LNCaP clone FGC (cell line): ENCODE measurements around the gene CEP250.
"Not testable (repeated sequence)": the region's sequence is repeated elsewhere in the genome, so short reads cannot be mapped to it uniquely, and the experiment has no call there.

ENCODE experiments used
- DNase-seq: peaks from one replicate; pipeline ENCODE4 v3.0.0-alpha.2; 2011; ENCODE audit warnings: low read depth
- H3K4me3 ChIP-seq: 2 replicates; pipeline ENCODE4 v1.5.1; 2011; ENCODE audit warnings: mild to moderate bottlenecking, low read depth, low read length, control low read depth
- TF ChIP-seq, protein P1 (sequence below): IDR thresholded peaks from 2 replicates; pipeline ENCODE4 v1.5.1; 2012; ENCODE audit warnings: mild to moderate bottlenecking; ENCODE audit not compliant: control insufficient read depth, insufficient read depth; ENCODE audit errors: extremely low read depth

Gene CEP250

DNA sequence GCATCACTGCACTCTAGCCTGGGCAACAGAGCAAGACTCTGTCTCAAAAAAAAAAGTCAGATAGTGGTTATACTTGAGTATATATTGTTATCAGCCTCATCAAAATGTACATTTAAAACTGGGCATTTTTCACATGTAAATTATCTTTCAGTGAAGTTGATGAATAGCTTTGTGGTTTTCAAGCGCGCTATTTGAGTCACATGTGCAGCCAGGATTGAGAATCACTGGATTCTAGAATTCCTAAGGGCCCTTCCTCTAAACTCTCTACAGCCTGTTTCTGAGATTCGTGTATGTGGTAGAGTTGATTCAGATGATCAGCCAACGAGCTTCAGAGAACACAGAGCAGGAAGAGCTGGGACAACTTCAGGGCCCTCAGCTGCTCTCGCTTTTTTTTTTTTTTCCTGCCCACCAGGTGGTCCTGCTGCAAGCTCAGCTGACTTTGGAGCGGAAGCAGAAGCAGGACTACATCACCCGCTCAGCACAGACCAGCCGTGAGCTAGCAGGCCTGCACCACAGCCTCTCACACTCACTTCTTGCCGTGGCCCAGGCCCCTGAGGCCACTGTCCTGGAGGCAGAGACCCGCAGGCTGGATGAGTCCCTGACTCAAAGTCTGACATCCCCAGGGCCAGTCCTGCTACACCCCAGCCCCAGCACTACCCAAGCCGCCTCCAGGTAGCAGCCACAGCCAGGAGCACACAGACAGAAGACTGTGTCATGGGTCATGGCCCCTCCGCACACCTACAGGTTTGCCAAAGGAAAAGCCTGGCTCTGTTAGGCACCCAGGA, 55.7 kb downstream of the CEP250 start:
- no peak for DNase-seq
- TF ChIP-seq, protein P1, sequence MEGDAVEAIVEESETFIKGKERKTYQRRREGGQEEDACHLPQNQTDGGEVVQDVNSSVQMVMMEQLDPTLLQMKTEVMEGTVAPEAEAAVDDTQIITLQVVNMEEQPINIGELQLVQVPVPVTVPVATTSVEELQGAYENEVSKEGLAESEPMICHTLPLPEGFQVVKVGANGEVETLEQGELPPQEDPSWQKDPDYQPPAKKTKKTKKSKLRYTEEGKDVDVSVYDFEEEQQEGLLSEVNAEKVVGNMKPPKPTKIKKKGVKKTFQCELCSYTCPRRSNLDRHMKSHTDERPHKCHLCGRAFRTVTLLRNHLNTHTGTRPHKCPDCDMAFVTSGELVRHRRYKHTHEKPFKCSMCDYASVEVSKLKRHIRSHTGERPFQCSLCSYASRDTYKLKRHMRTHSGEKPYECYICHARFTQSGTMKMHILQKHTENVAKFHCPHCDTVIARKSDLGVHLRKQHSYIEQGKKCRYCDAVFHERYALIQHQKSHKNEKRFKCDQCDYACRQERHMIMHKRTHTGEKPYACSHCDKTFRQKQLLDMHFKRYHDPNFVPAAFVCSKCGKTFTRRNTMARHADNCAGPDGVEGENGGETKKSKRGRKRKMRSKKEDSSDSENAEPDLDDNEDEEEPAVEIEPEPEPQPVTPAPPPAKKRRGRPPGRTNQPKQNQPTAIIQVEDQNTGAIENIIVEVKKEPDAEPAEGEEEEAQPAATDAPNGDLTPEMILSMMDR: no peak

DNA sequence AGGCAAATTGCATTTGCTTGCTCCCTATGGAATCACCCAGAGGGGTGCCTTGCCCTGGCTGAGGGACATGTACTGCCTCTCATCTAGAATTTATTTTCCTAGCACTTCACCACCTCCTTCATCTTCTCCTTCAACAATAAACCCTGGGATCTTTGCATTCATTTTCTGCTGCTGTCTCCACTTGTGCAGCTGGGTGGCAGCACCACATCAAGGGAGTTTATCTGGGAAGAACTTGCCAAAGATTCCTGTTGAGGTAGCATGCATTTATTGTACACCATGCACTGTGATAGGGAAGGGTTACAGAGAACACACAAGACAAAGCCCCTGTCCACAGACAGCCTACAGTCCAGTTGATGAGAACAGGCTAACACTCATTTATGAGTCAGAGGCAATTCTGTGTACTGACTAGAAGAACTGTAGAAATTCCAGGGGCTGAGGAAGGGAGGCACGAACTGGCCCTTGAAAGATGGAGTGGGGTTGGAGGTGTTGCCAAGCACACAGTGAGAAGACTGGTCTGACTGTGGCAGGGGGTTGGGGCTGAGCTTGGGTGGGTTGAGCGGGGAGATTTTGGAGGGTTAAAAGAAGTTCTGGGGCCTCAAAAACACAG, 56.5 kb downstream of the CEP250 start:
- no peak for DNase-seq
- TF ChIP-seq, protein P1: peak; percentile 80
- H3K4me3 ChIP-seq: no peak overlapping the region

More for the DNA sequence above, 55.7 kb downstream of the CEP250 start:
- H3K4me3 ChIP-seq: no peak overlapping the region

DNA sequence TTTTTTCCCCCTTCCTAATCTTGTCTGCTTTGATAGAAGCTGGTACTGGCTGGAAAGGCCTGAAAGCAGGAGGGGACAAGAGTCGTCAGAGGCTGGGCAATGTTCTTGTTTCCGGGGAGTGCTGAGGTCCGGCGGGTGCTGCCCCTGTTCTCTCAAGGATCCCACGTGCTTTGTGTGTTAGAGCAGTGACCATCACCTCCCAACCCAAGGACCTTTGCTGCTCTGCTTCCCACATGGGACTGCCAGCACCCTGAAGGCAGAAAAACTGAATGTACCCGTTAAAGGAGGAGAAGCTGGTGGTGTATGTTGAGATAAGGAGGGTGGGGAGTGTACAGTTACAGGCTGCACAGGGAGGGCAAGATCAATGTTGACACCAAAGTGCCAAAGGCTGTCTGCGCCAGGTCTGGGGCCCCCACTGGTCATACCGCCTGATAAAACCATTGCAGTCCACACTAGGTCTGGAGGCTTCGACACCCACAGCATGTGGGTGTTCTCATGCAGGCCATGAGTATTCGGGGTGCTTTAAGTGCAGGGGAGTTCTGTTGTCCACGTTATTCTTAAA, 59.1 kb downstream of the CEP250 start:
- no peak overlapping the region for H3K4me3 ChIP-seq
- TF ChIP-seq, protein P1: no peak

DNA sequence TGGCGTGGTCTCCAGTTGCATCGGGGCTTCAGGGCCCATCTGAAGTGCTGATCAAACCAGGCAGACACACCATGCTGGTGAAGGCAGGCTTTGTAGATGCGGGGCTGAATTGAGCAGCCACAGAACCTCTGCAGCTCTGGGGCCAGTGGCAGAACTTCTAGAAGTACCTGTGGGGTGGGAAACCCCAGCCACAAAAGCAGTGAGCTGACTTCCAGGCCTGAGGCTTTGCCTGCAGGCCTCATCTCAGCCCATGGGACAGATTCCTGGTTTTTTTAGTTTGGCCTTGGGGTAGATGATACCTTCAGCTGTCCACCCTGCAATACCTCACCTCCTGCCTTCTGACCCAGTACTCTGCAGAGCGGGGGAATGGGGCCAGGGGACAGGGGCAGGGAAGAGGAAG, 59.9 kb downstream of the CEP250 start:
- TF ChIP-seq, protein P1: no peak
- DNase-seq: no peak
- no peak overlapping the region for H3K4me3 ChIP-seq

More for the DNA sequence above, 59.1 kb downstream of the CEP250 start:
- no peak for DNase-seq

DNA sequence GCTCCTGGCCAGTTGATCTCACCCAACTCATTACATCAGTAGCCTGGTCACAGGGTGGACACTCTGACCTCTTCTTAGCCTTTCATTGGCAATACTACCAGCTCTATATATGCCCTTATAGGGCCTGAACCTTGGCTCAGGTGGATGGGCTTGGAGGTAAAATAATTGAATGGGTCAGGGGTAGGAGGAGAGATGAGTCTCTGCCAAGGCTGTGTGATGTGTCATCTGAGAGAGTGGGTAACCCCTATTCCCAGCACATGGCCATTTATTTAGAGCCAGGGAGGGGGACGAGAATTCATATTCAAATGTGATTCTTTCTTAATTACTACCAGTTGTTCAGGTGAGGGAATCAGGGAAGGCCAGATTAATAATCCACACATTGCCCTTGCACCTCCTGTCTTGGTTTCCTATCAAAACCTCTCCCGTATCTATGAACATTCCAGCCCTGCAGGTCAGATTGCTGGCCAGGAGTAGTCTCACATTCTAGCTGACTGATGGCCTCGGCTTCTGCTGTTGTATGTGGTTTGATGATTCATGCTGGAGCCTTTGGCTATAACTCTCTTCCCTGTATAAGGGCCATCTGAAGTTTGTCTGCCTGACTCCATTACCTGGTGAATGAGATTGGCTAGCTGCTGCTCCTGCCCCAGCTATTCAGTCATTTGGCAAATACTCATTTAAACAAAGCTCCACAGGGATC, 60.7 kb downstream of the CEP250 start:
- TF ChIP-seq, protein P1: no peak
- no peak for DNase-seq
- H3K4me3 ChIP-seq: no peak overlapping the region

DNA sequence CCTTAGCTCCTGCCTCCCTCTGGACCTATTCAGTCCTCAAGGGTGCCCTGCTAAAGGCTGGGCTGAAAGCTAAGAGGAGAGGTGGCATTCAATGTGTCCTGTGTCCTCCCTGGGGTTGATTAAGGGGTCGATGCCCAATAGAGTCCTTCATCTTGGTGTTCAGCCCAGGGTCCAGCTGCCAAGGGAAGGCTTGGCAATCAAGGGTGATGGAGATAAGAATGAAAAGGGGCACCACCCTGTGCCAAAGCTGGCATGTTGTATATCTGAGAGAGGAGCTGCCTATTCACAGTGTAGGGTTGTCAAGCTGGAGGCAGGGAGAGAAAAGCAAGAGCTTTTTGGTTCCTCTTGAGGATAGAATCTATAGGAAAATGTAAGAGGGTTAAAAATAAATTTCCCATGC, 61.7 kb downstream of the CEP250 start:
- no peak for DNase-seq
- TF ChIP-seq, protein P1: no peak
- H3K4me3 ChIP-seq: no peak overlapping the region

DNA sequence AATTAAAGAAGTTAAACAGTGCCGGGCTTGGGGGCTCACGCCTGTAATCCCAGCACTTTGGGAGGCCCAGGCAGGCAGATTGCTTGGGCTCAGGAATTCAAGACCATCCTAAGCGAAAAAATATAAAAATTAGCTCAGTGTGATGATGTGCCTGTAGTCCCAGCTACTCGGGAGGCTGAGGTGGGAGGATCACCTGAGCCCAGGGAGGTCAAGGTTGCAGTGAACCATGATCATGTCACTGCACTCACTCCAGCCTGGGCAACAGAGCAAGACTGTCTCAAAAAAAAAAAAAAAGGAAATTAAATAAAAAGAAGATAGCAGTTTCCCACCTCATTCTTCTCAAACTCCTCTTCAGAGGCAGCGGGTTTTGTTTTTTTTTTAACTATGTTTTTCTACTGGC, 62.4 kb downstream of the CEP250 start:
- not testable (repeated sequence) for H3K4me3 ChIP-seq, DNase-seq
